GM06990 (cell line): Measurements from ENCODE around the gene CDH12.

Experiments
- DNase-seq: peaks from one replicate; pipeline ENCODE4 v3.0.0-alpha.2; 2011; ENCODE audit not compliant: insufficient read length; ENCODE audit errors: extremely low read depth
- H3K27me3 ChIP-seq: replicated peaks from 2 replicates; pipeline ENCODE4 v1.6.0; 2011; ENCODE audit warnings: low read length; ENCODE audit not compliant: control insufficient read depth, insufficient read depth
- H3K36me3 ChIP-seq: 2 replicates; pipeline ENCODE4 v1.5.1; 2011; ENCODE audit warnings: low read length; ENCODE audit not compliant: control insufficient read depth, insufficient read depth
- H3K4me3 ChIP-seq: replicated peaks from 2 replicates; pipeline ENCODE4 v1.5.1; 2011; ENCODE audit warnings: low read depth, mild to moderate bottlenecking, control low read depth, low read length
- TF ChIP-seq, protein P1 (sequence below): IDR thresholded peaks from 2 replicates; pipeline ENCODE4 v1.5.1; 2011; ENCODE audit warnings: low read length, control low read depth, mild to moderate bottlenecking, inconsistent platforms; ENCODE audit not compliant: insufficient read depth, poor library complexity, severe bottlenecking

Gene CDH12

DNA sequence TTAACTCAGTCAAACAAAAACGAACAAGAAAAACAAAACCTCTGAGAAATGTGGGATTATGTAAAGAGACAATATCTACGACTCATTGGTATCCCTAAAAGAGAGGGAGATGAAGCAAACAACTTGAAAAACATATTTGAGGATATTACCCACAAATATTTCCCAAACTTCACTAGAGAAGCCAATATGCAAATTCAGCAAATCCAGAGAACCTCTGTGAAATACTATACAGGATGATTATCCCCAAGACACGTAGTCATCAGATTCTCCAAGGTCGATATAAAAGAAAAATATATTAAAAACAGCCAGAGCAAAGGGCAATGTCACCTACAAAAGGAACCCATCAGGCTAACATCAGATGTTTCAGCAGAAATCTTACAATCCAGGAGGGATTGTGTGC, 226.1 kb downstream of the CDH12 start:
- H3K4me3 ChIP-seq, result no peak overlapping the region
- TF ChIP-seq, protein P1, sequence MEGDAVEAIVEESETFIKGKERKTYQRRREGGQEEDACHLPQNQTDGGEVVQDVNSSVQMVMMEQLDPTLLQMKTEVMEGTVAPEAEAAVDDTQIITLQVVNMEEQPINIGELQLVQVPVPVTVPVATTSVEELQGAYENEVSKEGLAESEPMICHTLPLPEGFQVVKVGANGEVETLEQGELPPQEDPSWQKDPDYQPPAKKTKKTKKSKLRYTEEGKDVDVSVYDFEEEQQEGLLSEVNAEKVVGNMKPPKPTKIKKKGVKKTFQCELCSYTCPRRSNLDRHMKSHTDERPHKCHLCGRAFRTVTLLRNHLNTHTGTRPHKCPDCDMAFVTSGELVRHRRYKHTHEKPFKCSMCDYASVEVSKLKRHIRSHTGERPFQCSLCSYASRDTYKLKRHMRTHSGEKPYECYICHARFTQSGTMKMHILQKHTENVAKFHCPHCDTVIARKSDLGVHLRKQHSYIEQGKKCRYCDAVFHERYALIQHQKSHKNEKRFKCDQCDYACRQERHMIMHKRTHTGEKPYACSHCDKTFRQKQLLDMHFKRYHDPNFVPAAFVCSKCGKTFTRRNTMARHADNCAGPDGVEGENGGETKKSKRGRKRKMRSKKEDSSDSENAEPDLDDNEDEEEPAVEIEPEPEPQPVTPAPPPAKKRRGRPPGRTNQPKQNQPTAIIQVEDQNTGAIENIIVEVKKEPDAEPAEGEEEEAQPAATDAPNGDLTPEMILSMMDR, result no peak
- DNase-seq, result no peak
- H3K36me3 ChIP-seq, result no peaks in the 10 kb centered on the region
- H3K27me3 ChIP-seq, result no peaks in the 10 kb centered on the region

DNA sequence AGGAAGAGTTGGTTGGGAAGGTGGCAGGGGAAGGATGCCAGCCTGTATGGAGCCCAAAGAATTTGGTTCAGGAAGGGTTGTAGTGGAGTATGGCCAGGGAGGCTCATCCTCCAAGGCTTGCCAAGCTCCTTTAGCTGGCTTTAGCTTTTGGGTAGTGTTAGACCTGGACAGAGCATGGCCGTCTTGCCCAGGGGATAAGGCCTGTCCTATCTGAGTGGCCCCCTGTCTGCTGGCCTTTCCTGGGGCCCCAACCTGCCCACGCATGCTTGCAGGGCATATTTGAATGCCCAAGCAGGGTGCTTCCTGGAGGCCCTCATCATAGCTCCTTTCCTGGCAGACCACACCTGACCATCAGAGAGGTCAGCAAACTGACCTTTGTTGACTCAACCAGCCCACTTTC, 227.7 kb downstream of the CDH12 start:
- H3K27me3 ChIP-seq, result no peaks in the 10 kb centered on the region
- H3K4me3 ChIP-seq, result no peak overlapping the region
- TF ChIP-seq, protein P1, result no peak

DNA sequence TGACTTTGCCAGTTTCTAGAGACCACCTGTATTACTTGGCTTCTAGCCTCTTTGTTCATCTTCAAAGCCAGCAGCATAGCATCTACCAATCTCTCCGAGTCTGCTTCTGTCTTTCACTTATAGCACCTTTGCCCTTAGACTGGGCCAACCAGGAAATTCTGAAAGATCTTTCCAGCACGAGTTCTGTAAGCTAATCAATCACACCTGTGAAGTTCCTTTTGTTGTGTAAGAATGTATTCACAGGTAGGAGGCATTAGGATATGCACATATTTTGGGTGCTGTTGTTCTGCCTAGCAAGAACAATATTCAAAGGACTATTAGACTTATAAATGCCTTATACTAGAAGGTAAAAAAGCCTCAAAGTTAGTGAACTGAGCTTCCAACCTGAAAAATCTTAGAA, 232.1 kb downstream of the CDH12 start:
- Histone ChIP-seq H3K36me3 (no peaks in the 10 kb centered on the region), H3K4me3 (no peak overlapping the region), H3K27me3 (no peaks in the 10 kb centered on the region)
- TF ChIP-seq, protein P1, result no peak
- DNase-seq, result no peak

More for the DNA sequence above, 227.7 kb downstream of the CDH12 start:
- no peaks in the 10 kb centered on the region for H3K36me3 ChIP-seq
- DNase-seq, result no peak

DNA sequence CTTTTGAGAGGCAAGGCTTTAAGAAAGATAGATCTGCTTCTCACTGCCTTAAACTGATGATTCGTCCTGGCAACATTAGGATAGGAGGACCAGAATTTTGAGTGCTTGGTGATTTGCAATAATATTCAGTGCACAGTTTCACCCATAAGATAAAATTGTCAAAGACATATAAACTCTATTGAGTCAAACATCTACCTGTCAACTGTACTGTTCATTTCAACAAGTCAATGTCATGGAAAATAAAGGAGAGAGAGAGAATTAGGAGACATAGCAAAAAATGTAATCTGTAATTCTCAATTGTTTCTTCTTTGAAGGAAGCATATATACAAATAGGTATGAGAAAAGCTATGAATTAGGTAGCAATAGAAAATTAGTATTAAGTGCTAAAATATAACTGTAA, 237.2 kb downstream of the CDH12 start:
- Histone ChIP-seq H3K36me3 (no peaks in the 10 kb centered on the region), H3K27me3 (no peaks in the 10 kb centered on the region), H3K4me3 (no peak overlapping the region)
- no peak for DNase-seq
- TF ChIP-seq, protein P1, result no peak

DNA sequence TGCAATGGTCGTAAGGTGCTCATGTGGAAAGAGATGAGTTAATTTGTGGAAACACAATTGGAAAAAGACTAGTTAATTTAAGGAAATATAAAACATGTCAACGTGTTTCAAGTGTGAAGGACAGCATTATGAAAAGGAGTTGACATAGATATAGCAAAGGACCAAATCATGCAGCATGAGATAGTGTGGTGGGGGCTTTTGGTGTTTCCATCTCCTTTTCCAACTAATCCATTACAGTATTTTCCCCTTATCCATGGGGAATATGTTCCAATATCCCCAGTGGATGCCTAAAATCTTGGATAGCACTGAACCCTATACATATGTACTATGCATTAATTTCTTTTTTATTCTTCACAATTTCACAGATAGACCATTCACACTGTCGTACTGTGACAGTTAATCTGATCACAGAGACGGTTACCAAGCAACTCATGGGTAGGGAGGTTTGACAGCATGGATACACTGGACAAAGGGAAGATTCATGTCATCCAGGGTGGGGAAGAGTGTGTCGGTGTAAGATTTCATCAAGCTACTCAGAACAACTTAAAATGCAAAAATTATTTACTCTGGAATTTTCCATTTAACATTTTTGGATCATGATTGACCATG, 238.6 kb downstream of the CDH12 start:
- Histone ChIP-seq H3K4me3 (no peak overlapping the region), H3K36me3 (no peaks in the 10 kb centered on the region), H3K27me3 (no peaks in the 10 kb centered on the region)
- DNase-seq, result no peak
- TF ChIP-seq, protein P1, result no peak

DNA sequence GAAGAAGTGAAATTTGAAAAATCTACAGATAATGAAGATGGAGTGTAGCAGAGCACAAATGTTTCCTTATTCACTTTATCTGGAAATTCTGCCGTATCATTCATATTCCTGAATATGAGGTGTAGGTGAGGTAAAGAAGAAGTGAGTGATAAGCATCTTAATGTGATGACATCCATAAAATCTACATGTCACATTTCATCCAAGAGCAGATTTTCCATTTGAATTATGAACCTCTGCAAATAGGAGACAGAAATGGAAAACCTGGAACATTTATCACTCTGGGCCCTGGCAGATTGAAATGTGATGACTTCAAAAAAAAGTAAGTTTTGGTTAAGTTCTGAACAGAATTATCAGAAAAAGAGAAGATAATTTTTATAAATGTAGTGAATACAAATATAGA, 240.2 kb downstream of the CDH12 start:
- Histone ChIP-seq H3K36me3 (no peaks in the 10 kb centered on the region), H3K4me3 (no peak overlapping the region), H3K27me3 (no peaks in the 10 kb centered on the region)
- TF ChIP-seq, protein P1, result no peak
- DNase-seq, result no peak
